ENCODE results near the gene CALHM5.

Gene CALHM5

DNA sequence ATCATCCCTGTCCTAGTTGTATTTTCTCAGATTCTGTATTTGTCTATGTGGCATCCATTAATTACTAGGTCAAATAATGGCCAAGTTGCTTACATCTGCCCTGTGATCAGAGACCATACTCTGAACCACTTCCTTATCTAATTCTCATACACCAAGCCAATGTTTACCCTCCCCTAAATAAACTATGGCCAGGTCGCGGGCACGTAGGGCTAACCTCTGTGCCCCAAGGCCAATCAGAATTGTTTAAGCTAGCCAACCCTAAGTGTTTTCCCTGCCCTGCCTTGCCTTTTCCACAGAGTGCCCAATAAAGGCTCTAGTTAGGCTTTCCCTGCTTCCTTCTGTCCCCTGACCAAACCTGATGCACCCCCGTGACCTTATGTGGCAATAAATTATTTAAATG, 39.4 kb downstream of the CALHM5 start:
- TF ChIP-seq CTCF (conservative IDR thresholded peaks at IDR 0.05) (no peak), ZFX (IDR thresholded peaks at IDR 0.05) (no peak)
- no peak overlapping the region for H3K27ac ChIP-seq

- TF ChIP-seq ZFX (IDR thresholded peaks at IDR 0.05) (no peak), CTCF (conservative IDR thresholded peaks at IDR 0.05) (no peak)
- no peak within 1 kb of the TSS for H3K27ac ChIP-seq
Observed at GRCh38 chr6:116553451-116553850, 42.0 kb downstream of the CALHM5 start, which contains the start of gene CALHM4. TSS of gene CALHM4 (plus strand) at chr6:116553751. CDS start at chr6:116553794, 43 bp downstream.

DNA sequence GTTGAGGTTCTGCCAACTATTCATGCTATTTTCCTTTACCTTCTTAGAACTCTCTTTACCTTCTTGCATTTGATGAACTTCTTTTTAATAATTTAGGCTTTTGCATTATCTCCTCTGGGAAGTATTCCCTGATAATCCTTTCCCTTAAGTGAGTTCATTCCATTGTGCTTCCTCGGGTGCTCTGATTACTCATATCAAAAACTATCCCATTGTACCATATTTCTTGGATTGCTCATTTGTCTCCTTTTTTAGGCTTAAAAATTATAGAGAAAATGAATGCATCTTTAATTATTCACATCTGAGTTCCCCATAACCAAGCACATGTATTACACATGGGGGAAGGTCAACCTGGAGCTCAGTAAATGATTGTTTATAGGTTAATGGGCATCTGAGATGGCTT, 44.6 kb downstream of the CALHM5 start:
- TF ChIP-seq CTCF (conservative IDR thresholded peaks at IDR 0.05) (no peak), ZFX (IDR thresholded peaks at IDR 0.05) (no peak)
- no peak overlapping the region for H3K27ac ChIP-seq

DNA sequence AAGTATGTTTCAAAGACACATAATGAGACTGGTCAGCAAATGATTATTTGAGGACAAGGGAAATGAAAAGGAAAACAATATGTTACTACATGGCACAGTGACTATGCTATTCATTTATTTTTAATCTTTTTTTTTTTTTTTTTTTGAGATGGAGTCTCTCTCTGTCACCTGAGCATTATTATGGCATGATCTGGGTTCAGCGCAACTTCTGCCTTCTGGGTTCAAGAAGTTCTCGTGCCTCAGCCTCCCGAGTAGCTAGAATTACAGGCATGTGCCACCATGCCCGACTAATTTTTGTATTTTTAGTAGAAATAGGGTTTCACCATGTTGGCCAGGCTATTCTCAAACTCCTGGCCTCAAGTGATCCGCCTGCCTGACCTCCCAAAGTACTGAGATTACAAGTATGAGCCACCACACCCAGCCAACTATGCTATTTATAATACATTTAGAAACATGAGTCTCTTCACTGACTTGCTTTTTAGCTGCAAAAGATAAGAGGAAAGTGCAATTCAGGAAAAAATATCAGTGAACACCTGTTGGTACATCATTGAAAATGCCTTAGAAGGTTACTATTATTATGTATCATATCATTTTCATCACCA, 45.5 kb downstream of the CALHM5 start:
- no peak overlapping the region for H3K27ac ChIP-seq
- no peak for TF ChIP-seq CTCF (conservative IDR thresholded peaks at IDR 0.05)
- TF ChIP-seq ZFX (IDR thresholded peaks at IDR 0.05), result no peak

DNA sequence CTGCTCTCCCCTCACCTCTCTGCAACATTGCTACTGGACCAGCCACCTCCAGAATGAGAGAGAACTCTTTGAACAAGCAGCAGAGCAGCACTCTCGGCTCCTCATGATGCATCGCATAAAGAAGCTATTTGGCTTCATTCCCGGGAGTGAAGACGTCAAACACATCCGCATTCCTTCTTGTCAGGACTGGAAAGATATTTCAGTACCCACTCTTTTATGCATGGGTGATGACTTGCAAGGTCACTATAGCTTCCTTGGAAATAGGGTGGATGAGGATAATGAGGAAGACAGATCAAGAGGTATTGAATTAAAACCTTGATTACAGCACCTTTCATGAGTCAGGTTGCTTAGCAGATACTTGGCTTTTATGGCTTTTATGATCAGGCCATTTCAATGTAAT, 46.5 kb downstream of the CALHM5 start:
- TF ChIP-seq ZFX (IDR thresholded peaks at IDR 0.05) (no peak), CTCF (conservative IDR thresholded peaks at IDR 0.05) (no peak)

DNA sequence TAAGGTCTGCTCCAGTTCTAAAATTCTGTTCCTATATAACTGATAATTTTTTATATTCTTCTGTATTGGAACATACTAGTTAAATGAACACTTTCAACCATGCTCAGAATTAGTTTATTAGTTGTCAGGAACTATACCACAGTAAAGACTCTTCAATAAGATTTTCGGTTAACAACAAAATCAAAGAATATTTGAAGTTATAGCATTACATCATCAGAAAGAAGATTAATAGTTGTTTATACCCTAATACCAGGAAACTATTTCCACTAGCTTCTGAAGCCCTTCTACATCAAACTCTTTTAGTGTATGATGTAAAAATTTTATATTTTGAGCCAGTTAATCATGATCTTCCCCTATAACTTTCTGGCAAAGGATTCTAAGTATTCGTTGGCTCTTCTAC, 48.7 kb downstream of the CALHM5 start:
- TF ChIP-seq ZFX (IDR thresholded peaks at IDR 0.05) (no peak), CTCF (conservative IDR thresholded peaks at IDR 0.05) (no peak)
- no peak overlapping the region for H3K27ac ChIP-seq

More for the DNA sequence above, 46.5 kb downstream of the CALHM5 start:
- H3K27ac ChIP-seq, result no peak overlapping the region

DNA sequence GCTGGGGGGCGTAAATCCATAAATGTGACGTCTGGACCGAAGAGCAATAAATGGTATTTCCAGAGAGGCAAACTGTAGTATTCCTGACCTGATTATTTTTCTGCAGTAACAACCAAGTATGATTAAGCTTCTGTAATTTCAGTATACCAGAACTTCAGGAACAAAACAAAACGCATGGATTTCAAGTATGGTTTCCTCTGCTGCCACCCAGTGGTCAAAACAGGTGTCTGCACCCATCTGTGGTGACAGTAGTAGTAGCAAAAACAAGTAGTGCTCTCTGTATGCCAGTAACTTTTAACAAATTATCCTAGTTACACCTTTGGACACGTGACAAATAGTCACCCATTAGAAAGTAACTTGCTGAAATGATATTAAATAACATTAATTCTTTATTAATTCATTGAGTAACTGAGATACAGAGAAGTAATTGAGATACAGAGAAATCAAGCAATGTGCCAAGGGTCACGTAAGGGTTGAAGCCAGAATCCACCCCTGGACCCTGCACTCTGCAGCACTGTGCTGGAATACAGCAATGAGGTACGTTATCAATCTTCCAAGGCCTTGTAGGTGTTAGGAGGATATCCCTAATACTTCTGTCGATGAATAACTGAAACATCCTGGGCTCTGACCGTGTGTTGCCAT, 50.1 kb downstream of the CALHM5 start:
- TF ChIP-seq CTCF (conservative IDR thresholded peaks at IDR 0.05) (peak; percentile 87), ZFX (IDR thresholded peaks at IDR 0.05) (no peak)

More for the DNA sequence above, 50.1 kb downstream of the CALHM5 start:
- no peak overlapping the region for H3K27ac ChIP-seq
